HG03060 (cell line): ENCODE results near the gene SESN2.

Source experiments
- ATAC-seq: cut with Tn5 transposase; IDR thresholded peaks from one replicate; pipeline ENCODE4 v1.9.1; 2021; ENCODE audit warnings: low read depth, moderate number of reproducible peaks; ENCODE audit not compliant: unreplicated experiment

SESN2 gene

GRCh38 chr1:28259252-28259933, at the start of gene SESN2:
TSS of gene SESN2 (plus strand) at chr1:28259518. CDS start at chr1:28259848, 330 bp downstream.
- peak; percentile 81 for ATAC-seq

- ATAC-seq: no peak
Measured at GRCh38 chr1:28209700-28210099, 49.6 kb upstream of the SESN2 start.

- no peak for ATAC-seq
Measured at GRCh38 chr1:28213315-28213714, 46.0 kb upstream of the SESN2 start.

DNA sequence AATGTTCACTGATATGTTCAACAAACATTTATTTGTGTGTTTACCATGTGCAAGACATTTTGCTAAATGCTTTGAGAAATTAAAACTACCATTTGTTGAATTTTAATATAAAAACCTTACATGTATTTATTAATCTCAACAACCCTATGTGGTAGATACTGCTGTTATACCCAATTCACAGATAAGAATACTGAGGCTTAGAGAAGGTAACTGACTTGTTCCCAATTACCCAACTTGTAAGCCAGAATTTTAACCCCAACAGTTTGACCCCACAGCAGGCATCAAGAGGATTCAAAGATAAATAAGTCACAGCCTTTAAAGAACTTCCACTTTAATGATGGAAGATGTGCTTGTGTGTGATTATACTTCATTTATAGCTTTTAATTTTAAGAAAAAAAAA, 30.2 kb upstream of the SESN2 start:
- no peak for ATAC-seq

- ATAC-seq: no peak
Measured at GRCh38 chr1:28229996-28230395, 29.3 kb upstream of the SESN2 start.

GRCh38 chr1:28232558-28233263, 26.6 kb upstream of the SESN2 start, which contains the start of gene DNAJC8:
TSS of gene DNAJC8 (minus strand) at chr1:28233029. CDS start at chr1:28232998, 31 bp downstream.
- peak; percentile 43 for ATAC-seq

DNA sequence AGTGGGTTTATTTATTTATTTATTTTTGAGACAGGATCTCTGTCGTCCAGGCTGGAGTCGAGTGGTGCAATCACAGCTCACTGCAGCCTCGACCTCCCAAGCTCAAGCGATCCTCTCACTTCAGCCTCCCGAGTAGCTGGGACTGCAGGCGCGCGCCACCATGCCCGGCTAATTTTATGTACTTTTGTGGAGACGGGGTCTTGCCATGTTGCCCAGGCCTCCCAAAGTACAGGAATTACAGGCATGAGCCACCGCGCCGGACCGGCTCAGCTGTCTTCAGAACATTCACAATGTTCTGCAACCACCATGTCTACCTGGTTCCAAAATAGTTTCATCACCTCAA, 26.1 kb upstream of the SESN2 start:
- ATAC-seq: no peak

GRCh38 chr1:28235755-28236655, 23.3 kb upstream of the SESN2 start, which contains the start of gene ATP5IF1:
TSS of gene ATP5IF1 (plus strand) at chr1:28236124. CDS start at chr1:28236184, 60 bp downstream.
- ATAC-seq: peak; percentile 65

- ATAC-seq: no peak
Measured at GRCh38 chr1:28236656-28237322, 22.5 kb upstream of the SESN2 start.

DNA sequence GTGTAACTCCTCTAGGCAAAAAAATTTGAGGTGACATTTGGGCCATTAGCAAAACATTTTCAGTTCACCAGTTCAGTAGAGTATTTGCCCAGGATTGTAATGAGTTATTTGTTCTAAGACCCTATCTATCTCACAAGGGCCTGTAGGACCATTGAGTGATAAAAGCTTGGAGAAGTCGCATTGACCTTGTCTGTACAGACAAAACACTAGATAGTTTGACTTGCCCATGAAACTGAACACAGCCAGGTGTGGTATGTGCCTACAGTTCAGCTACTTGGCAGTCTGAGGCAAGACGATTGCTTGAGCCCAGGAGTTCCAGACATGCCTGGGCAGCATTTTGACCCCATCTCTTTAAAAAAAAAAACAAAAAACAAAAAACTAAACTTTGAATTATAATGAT, 20.3 kb upstream of the SESN2 start:
- ATAC-seq: no peak

DNA sequence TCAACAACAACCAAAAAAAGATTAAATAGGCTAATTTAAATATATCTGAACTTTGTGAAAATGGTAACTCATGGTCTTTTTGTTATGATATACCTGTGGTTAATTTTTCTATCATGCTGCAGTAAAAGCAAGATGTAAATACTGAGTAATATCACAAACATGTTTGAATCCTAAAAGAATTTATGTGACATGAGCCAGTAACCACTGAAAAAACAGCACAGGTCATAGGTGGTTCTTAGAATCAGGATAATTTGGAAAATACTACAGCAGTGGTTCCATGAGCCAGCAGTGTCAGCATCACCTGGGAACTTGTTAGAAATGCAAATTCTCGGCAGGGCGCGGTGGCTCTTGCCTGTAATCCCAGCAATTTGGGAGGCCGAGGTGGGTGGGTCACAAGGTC, 19.3 kb upstream of the SESN2 start:
- no peak for ATAC-seq

DNA sequence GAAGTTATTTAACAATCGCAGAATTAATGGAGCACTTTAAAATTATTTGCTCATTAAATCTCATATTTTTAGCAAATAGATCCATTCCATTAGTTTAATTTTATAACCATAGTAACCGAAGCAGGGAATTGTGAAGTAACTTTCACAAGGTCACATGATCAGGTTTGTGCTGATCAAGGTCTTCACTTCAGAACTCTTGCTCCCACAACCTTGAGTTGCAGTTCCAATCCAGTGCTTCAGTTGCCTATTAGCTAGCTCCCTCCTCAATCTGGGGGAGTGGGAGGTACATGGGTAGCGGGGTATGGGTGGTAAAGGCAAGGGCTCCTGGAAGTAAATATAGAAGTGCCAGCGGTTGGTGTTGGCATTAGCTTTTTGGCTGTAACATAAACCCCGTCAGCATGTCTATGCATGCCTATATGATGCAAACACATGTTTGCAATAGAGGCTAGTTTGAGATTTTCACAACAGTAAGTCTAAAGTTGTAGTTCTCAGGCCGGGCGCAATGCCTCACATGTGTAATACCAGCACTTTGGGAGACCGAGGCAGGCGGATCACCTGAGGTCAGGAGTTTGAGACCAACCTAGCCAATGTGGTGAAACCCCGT, 17.6 kb upstream of the SESN2 start:
- no peak for ATAC-seq

- ATAC-seq: no peak
Measured at GRCh38 chr1:28243685-28244311, 15.5 kb upstream of the SESN2 start.

DNA sequence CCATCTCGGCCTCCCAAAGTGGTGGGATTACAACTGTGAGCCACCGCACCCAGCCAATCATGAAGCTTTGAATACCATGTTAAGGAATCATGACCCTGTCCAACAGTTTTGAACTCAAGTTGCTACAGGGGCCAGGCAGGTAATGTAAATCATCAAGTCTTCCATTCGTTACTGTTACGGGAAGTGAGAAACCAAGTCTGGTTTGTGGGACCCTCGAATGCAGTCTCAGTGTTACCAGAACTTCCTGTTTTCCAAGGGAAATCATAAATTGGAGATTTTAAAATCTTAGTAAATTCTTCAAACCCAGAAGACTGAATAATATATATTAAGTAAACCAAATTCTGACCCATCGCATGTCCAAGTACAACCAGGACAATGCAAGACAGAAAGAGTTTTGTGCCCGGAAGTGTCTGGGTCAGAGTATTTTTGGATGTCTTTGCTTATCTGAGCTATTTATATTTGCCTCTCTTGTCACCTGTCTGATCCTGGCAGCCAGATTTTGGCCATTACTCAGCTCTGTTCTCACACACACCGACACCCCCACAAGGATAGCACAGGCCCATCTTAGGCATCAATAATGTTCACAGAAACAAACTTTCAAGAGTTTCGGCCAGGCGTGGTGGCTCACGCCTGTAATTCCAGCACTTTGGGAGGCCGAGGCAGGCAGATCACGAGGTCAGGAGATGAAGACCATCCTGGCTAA, 14.6 kb upstream of the SESN2 start:
- ATAC-seq: no peak

DNA sequence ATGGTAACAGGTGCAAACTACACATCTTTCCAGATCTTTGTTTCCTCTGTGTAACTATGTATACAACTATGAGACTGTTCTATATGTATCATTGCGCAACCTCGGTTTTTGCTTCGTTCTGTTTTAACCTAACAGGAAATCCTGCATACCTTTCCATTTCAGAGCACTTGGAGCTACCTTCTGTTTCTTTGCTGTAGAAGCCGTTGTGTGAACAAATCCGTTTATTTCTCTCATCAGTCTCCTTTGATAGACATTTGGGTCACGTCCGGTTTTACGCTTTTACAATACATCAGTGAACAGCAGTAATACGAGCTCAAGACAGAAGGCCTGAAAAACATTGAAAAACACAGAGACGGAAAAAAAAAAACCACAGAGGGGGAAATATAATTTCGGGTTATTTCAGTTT, 12.9 kb upstream of the SESN2 start:
- no peak for ATAC-seq

GRCh38 chr1:28247612-28248272, 11.6 kb upstream of the SESN2 start:
- no peak for ATAC-seq

DNA sequence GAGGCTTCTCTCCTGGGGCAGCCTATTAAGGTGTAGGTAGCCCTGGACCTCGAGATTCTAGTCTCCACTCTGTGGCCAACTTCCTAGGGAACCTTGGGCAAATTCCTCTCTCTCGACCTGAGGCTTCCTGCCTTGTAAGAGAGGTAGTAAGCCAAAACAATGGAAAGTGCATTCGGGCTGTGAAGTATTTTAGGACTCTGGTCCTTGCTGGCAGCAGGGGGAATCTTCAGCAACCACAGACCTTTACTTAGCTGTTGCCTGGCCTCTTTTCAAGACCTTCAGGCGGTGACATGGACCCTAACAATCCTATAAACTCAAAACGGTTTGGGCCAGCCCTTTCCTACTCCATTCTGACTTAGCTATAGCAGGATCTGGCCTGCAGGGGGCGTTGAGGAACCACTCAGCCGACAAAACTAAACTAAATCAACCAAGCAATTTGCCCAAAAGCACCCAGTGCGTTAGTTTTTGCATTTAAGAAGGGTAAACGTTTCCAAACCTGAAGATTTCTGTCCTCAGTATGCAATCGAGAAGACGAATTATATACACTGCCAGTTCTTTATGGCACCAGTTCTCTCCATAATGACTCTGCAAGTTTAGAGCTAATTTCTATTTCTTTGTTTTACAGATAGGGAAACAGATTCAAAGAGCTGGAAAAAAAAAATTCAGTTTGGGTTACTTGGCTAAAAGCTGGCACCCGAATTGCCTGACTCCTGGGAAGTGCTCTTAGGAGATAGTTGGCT, 10.9 kb upstream of the SESN2 start:
- ATAC-seq: no peak
